NCI-H2107 treated with DMSO at 0.1 percent for 48 hours (cell line): Measurements from ENCODE around the gene CCDC34.

Experiments used
- DNase-seq: peaks from one replicate; lab custom pipeline; 2025; ENCODE audit not compliant: unreplicated experiment; lab: John Stamatoyannopoulos, UW

Gene CCDC34

DNA sequence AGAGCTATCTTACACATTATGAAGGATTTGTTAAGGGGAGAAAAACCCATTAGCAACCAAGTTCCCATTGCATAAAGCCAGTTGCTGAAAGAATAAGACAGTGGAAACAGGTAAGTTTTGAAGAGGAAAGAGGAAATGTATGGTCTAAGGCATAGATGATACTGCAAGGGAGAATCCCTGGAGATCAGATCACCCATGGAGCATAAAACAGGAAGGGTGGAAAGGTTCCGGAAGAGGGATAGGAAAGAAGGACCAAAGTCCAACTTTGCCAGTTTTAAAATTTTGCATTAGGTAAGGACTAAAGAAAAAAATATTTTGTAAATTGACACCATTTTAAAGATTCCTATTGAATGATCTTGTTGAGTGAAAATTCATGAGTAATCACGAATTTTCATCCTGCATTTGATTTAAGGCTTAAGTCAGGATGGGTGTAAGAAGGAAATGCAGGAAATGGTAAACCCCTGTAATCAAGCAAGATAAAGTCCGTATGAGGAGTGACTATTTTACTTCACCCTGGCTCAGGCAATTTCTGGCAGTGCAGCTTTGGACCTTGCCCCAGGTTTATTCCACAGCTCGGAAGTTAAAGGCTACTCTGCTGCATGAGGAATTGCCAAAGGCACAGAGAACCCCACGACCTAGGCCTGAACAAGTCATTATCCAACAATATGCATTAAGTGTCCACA is 70.9 kb downstream of the CCDC34 start:
- DNase-seq, result no peak

DNA sequence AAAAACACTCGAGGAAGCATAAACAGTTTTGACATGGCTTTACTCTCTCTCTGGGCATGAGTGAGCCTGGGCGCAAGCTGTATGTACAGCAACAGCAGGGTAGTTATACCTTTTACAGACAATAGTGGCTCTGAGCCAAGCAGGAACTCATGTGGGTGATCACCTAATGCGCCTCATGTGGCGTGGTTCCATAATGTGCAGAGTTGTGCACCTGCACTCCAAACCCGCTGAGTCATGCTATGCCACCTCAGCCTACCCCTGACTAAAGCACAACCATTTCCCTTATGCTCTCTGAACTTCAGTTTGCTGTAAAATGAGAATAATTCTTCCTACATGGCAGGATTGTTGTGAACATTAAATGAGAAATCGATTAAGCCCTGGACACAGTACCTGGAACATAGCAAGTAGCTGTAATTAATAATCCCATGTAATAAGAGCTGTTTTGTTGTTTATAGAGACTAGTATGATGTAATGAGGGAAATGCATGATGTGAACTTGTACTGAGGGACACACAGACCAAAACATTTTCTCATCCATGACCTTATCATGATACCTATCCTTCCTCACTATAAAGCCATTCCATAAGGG is 71.6 kb downstream of the CCDC34 start:
- no peak for DNase-seq

GRCh38 chr11:27290261-27291050 is 72.6 kb downstream of the CCDC34 start:
- no peak for DNase-seq
